Astrocyte of the cerebellum (primary cell): Measurements from ENCODE around the gene TYW1B.
"Not testable (repeated sequence)": the region's sequence is repeated elsewhere in the genome, so short reads cannot be mapped to it uniquely, and the experiment has no call there.

Experiments
- DNase-seq: peaks from one replicate; pipeline ENCODE4 v3.0.0-alpha.2; 2011; ENCODE audit warnings: low read depth
- H3K4me3 ChIP-seq: 2 replicates; pipeline ENCODE4 v1.5.1; 2011; ENCODE audit warnings: mild to moderate bottlenecking, low read depth, low read length, moderate library complexity
- CTCF ChIP-seq: IDR thresholded peaks from 2 replicates; pipeline ENCODE4 v1.5.1; 2012; ENCODE audit warnings: low read length, low read depth, moderate library complexity, mild to moderate bottlenecking; ENCODE audit errors: missing control alignments
- in situ Hi-C: cut with HindIII; loops from 2 replicates; pipeline ENCODE4 v1.10.0; 2017; ENCODE audit warnings: low sequenced_read_pairs

TYW1B gene

GRCh38 chr7:72584576-72584975 is 243.4 kb downstream of the TYW1B start:
- in situ Hi-C loops, H3K4me3 ChIP-seq, DNase-seq: not testable (repeated sequence)

- in situ Hi-C loops, H3K4me3 ChIP-seq, DNase-seq: not testable (repeated sequence)
Measured at GRCh38 chr7:72583620-72584361, 244.2 kb downstream of the TYW1B start.

GRCh38 chr7:72580142-72580770 is 247.7 kb downstream of the TYW1B start:
- H3K4me3 ChIP-seq, in situ Hi-C loops, DNase-seq: not testable (repeated sequence)

- in situ Hi-C loops = no loop called here
- DNase-seq = no peak
- no peak for TF ChIP-seq CTCF
- H3K4me3 ChIP-seq = no peak overlapping the region
Measured at GRCh38 chr7:72577107-72577506, 250.9 kb downstream of the TYW1B start.

DNA sequence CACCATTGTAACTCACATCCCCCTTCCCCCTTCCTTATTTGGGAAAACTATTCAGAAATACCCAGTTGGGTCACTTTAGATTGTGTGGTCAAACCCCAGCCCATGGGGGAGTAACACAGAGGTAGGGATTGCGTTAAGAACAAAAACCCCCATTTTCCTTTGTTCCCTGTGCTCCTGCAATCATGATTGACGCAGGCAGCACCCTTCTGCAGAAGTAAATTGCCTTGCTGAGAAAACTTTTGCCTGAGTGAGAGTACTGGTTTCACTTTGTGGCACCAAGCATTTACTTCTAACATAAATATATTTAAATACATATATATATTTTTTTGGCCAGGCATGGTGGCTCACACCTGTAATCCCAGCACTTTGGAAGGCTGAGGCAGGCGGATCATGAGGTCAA is 266.0 kb downstream of the TYW1B start:
- DNase-seq, H3K4me3 ChIP-seq, in situ Hi-C loops: not testable (repeated sequence)

DNA sequence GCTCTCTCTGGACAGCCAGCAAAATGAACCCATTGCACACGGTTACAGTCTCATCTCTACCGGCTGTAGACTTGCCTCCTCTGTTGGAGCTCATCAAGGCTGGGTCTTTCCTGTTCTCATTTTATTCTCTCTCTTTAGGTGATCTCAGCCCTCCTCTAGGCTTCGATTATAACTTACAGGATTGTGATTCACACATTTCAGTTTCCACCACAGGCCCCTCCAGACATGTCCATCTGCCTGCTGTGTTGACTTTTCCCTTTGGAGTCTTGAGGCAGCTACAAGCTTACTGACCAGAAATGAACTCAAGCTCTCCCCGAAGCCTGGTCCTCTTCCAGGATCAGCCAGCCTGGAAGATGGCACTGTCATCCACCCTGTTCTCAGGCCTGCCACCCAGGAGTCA is 268.5 kb downstream of the TYW1B start:
- DNase-seq, in situ Hi-C loops, H3K4me3 ChIP-seq: not testable (repeated sequence)

GRCh38 chr7:72556733-72557132 is 271.3 kb downstream of the TYW1B start:
- DNase-seq, H3K4me3 ChIP-seq, in situ Hi-C loops: not testable (repeated sequence)

- in situ Hi-C loops, H3K4me3 ChIP-seq, DNase-seq: not testable (repeated sequence)
Measured at GRCh38 chr7:72555238-72555637, 272.8 kb downstream of the TYW1B start.

DNA sequence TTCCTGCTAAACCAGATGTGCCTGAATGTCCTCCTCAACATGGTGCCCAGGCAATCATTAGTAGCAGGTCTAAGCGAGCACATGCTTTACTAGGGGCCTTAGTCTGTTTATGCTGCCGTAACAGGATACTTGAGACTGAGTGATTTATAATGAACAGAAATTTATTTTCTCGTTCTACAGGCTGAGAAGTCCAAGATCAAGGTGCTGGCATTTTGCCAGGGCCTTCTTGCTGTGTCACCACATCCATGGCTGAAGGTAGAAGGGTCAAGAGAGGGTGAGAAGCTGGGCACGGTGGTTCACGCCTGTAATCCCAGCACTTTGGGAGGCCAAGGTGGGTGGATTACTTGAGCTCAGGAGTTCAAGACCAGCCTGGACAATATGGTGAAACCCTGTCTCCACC is 273.6 kb downstream of the TYW1B start:
- H3K4me3 ChIP-seq, DNase-seq, in situ Hi-C loops: not testable (repeated sequence)

DNA sequence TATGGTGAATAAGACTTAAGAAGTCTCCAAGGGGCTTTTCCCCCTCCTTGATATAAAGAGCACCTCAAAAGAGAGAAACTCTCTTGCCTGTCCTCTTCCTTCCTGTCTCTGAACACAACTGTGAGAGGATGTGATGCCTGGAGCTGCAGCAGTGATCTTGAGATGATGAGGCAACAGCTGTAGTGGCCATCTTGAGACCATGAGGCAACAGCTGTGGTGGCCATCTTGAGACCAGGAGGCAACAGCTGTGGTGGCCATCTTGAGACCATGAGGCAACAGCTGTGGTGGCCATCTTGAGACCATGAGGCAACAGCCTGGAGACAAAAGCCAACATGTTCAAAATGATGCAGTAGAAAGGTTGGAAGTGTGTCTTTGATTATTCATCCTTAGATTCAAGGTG is 277.5 kb downstream of the TYW1B start:
- in situ Hi-C loops, DNase-seq, H3K4me3 ChIP-seq: not testable (repeated sequence)

GRCh38 chr7:72546586-72547237 is 281.3 kb downstream of the TYW1B start:
- DNase-seq, in situ Hi-C loops, H3K4me3 ChIP-seq: not testable (repeated sequence)

DNA sequence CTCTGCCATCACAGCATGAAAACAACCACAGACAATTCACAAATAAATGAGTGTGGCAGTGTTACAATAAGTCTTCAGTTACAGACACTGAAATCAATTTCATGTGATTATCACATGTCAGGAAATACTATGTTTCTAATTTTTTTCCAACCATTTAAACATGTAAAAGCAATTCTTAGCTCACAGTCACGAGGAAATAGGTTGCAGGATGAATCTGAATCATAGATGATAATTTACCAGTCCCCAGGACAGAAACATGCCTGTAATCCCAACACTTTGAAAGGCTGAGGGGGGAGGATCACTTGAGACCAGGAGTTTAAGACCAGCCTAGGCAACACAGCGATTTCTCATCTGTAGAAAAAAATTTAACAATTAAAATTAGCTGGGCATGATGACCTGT is 283.5 kb downstream of the TYW1B start:
- DNase-seq, H3K4me3 ChIP-seq, in situ Hi-C loops: not testable (repeated sequence)
